Kidney glomerular epithelial cell (primary cell): ENCODE measurements around the gene DACH1.
A peak's percentile ranks its signal among the peaks of the same experiment; 100 is the strongest.

Source experiments
- DNase-seq: peaks from one replicate; lab custom pipeline; 2025; lab: John Stamatoyannopoulos, UW

Gene DACH1

GRCh38 chr13:71489041-71489440 is 378.0 kb downstream of the DACH1 start:
- DNase-seq: no peak

GRCh38 chr13:71488201-71488600 is 378.8 kb downstream of the DACH1 start:
- no peak for DNase-seq

GRCh38 chr13:71485913-71486312 is 381.1 kb downstream of the DACH1 start:
- DNase-seq: no peak

- DNase-seq: no peak
Observed at GRCh38 chr13:71483733-71484132, 383.3 kb downstream of the DACH1 start.

- DNase-seq: no peak
Observed at GRCh38 chr13:71481501-71481900, 385.5 kb downstream of the DACH1 start.

GRCh38 chr13:71481046-71481445 is 386.0 kb downstream of the DACH1 start:
- no peak for DNase-seq

- no peak for DNase-seq
Observed at GRCh38 chr13:71477735-71478134, 389.3 kb downstream of the DACH1 start.

- DNase-seq: no peak
Observed at GRCh38 chr13:71474936-71475335, 392.1 kb downstream of the DACH1 start.

GRCh38 chr13:71469626-71470025 is 397.4 kb downstream of the DACH1 start:
- no peak for DNase-seq

- no peak for DNase-seq
Observed at GRCh38 chr13:71464686-71465085, 402.3 kb downstream of the DACH1 start.

- no peak for DNase-seq
Observed at GRCh38 chr13:71461892-71462291, 405.1 kb downstream of the DACH1 start.

GRCh38 chr13:71460211-71460610 is 406.8 kb downstream of the DACH1 start:
- DNase-seq: peak; percentile 13

GRCh38 chr13:71459708-71460107 is 407.3 kb downstream of the DACH1 start:
- no peak for DNase-seq

- DNase-seq: no peak
Observed at GRCh38 chr13:71457645-71458044, 409.4 kb downstream of the DACH1 start.

- no peak for DNase-seq
Observed at GRCh38 chr13:71456136-71456535, 410.9 kb downstream of the DACH1 start.

- DNase-seq: no peak
Observed at GRCh38 chr13:71454509-71454908, 412.5 kb downstream of the DACH1 start.

GRCh38 chr13:71448080-71448630 is 418.8 kb downstream of the DACH1 start:
- no peak for DNase-seq

GRCh38 chr13:71437704-71438103 is 429.3 kb downstream of the DACH1 start:
- DNase-seq: no peak

GRCh38 chr13:71430681-71431080 is 436.3 kb downstream of the DACH1 start:
- no peak for DNase-seq

GRCh38 chr13:71417205-71417604 is 449.8 kb downstream of the DACH1 start:
- peak; percentile 17 for DNase-seq

GRCh38 chr13:71412231-71412630 is 454.8 kb downstream of the DACH1 start:
- DNase-seq: no peak

GRCh38 chr13:71408416-71408815 is 458.6 kb downstream of the DACH1 start:
- no peak for DNase-seq

- no peak for DNase-seq
Observed at GRCh38 chr13:71399631-71400215, 467.3 kb downstream of the DACH1 start.

- no peak for DNase-seq
Observed at GRCh38 chr13:71396149-71396548, 470.9 kb downstream of the DACH1 start.
